ENCODE data around the gene DDX49. TPM values are rescaled to one million over a fixed set of nuclear protein-coding genes. Genes with fewer than 3 reads are reported as not detected.

Gene DDX49
- total and polyA plus RNA-seq, 7 donors: 32.7 to 51.1 (median 38.8) TPM

DNA sequence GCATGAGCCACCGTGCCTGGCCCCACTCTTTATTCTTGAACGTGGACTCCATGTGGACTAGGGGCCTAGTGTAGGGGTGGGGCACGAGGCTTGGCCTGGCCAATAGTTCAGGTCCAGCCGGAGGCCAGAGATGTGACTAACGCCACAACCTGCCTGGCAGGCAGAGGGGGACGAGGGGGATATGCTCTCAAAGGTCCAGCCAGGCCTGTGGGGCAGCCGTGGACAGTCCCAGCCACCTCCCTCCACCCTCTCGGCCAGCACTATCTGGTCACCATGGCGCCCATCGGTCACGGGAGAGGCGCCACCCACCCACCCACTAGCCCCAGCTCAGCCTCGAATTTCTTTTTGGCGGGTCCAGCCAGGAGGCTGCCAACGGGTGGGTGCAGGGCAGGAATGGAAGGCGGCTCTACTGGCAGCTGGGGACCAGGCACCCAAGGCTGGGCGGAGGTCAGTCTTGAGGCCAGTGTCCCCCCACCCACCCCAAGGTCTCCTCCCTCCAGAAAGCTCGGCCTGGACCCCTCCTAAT, 21.4 kb upstream of the DDX49 start:
- peaks cover 9 to 38% (median 19%) of the 10 kb centered on the region in 4 donors for H3K36me3 ChIP-seq
- no peaks in the 10 kb centered on the region for H3K9me3 ChIP-seq
- no peak for DNase-seq
- H3K27me3 ChIP-seq: peaks cover 19 to 50% (median 32%) of the 10 kb centered on the region in 3 donors
- H3K27ac ChIP-seq: no peak overlapping the region
- intact Hi-C loops (cut with DNase I): no loop called here
- 56 to 75% methylated on average over 18 of the region's 18 CpGs for WGBS, 2 donors
- TF ChIP-seq POLR2A (IDR thresholded peaks at IDR 0.05): no peak
- TF ChIP-seq, protein P1, sequence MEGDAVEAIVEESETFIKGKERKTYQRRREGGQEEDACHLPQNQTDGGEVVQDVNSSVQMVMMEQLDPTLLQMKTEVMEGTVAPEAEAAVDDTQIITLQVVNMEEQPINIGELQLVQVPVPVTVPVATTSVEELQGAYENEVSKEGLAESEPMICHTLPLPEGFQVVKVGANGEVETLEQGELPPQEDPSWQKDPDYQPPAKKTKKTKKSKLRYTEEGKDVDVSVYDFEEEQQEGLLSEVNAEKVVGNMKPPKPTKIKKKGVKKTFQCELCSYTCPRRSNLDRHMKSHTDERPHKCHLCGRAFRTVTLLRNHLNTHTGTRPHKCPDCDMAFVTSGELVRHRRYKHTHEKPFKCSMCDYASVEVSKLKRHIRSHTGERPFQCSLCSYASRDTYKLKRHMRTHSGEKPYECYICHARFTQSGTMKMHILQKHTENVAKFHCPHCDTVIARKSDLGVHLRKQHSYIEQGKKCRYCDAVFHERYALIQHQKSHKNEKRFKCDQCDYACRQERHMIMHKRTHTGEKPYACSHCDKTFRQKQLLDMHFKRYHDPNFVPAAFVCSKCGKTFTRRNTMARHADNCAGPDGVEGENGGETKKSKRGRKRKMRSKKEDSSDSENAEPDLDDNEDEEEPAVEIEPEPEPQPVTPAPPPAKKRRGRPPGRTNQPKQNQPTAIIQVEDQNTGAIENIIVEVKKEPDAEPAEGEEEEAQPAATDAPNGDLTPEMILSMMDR (IDR thresholded peaks at IDR 0.05): no peak
- no peak for TF ChIP-seq POLR2AphosphoS5 (IDR thresholded peaks at IDR 0.05)
- no peak for TF ChIP-seq EP300 (IDR thresholded peaks at IDR 0.05)
- no peak overlapping the region for H3K4me3 ChIP-seq
- H3K4me1 ChIP-seq: peaks cover 0 to 27% (median 22%) of the 10 kb centered on the region in 4 donors

DNA sequence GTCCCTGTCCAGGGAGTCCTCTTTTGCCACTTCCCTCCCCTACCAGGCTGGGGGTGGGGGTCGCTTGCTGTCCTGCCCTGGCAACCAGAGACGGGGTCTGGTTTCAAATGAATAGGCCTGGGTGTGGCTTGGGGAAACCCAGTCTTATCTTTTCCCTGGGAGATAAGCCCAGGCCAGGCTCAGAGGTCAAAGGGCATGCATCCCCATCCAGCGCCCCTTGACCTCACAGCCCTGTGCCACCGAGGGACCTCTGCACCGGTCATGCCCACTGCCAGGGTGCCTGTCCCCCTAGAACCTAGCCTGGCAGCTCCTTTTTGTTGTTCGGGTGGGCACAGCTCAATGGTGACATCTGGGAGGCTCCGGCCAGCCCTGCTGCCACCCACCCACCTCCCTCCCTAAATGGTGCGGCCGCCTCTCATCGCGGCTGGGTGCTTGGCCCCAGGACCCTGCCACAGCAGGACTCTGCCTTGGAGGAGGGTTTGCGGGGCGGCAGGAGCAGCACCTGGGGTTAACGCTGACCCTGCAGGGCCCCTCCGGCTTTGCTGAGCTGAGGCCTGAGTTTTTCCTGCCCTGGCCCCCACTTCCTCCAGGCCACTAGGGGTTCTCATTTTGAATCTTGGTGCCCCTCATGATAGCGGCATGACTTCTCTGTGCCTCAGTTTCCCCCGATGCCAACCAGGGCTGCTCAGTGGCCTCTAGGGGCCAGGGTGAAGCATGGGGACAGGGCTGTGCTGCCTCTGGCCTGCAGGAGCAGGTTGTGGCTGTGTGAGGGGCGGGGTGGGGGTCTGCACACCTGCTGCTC, 20.7 kb upstream of the DDX49 start:
- no peak for TF ChIP-seq POLR2AphosphoS5 (IDR thresholded peaks at IDR 0.05)
- TF ChIP-seq, protein P1 (IDR thresholded peaks at IDR 0.05): no peak
- peaks cover 9 to 45% (median 22%) of the 10 kb centered on the region in 4 donors for H3K36me3 ChIP-seq
- no peak overlapping the region for H3K27ac ChIP-seq
- DNase-seq: no peak
- H3K9me3 ChIP-seq: no peaks in the 10 kb centered on the region
- peaks cover 0 to 24% (median 22%) of the 10 kb centered on the region in 4 donors for H3K4me1 ChIP-seq
- no peak overlapping the region for H3K4me3 ChIP-seq
- intact Hi-C loops (cut with DNase I): no loop called here
- 68 to 81% methylated on average over 18 of the region's 18 CpGs for WGBS, 2 donors
- H3K27me3 ChIP-seq: peaks cover 18 to 43% (median 27%) of the 10 kb centered on the region in 3 donors

DNA sequence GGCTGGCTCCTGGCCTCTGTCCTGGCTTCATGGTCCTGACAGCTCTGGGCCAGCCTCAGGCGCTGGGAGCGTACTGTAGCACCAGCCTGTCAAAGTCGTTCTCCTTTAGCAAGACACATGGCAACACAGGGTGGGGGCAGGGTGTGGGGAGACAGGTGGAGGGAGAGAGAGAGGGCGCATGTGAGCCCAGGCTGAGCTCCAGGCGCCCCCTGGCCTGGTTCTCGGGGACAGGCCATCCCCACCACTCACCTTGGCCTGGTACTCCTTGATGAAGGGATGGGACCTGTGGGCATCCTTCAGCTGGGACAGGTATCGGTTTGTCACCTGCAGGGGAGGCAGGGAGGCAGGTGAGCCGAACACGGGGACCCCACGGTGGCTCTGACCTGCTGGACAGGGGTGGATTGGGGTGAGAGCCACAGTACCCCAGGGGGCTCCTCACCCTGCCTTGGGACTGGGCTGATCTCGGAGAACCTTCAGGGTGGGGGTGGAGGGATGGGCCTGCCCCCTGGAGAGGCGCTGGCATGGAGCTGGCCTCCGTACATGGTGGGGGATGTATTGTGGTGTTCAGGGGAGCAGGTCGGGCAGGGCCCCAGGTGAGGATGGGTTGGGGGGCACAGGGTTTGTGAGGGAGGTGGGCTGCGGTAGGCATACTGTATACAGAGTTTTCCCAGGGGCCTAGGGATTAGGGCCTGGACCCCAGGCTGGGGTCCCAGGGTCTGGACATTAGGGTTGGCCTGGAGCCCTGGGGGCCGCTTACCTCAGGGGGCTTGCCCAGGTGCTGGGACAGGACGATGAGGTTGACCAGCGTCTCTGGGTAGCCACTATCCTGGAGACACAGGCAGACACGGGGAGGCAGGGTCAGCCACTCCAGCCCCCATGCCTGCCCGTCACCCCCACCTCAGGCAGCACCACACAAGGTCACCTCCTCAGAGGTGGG, 19.6 kb upstream of the DDX49 start:
- H3K4me1 ChIP-seq: peaks cover 0 to 15% (median 13%) of the 10 kb centered on the region in 4 donors
- no peaks in the 10 kb centered on the region for H3K9me3 ChIP-seq
- TF ChIP-seq POLR2AphosphoS5 (IDR thresholded peaks at IDR 0.05) (no peak), POLR2A (IDR thresholded peaks at IDR 0.05) (no peak), EP300 (IDR thresholded peaks at IDR 0.05) (no peak)
- TF ChIP-seq, protein P1 (IDR thresholded peaks at IDR 0.05): no peak
- H3K36me3 ChIP-seq: peaks cover 9 to 56% (median 26%) of the 10 kb centered on the region in 4 donors
- H3K27me3 ChIP-seq: peaks cover 8 to 32% (median 17%) of the 10 kb centered on the region in 3 donors
- no peak for DNase-seq
- no peak overlapping the region for H3K27ac ChIP-seq
- 90 to 91% methylated on average over 20 of the region's 20 CpGs for WGBS, 2 donors
- no peak overlapping the region for H3K4me3 ChIP-seq
- intact Hi-C loops (cut with DNase I): no loop called here

DNA sequence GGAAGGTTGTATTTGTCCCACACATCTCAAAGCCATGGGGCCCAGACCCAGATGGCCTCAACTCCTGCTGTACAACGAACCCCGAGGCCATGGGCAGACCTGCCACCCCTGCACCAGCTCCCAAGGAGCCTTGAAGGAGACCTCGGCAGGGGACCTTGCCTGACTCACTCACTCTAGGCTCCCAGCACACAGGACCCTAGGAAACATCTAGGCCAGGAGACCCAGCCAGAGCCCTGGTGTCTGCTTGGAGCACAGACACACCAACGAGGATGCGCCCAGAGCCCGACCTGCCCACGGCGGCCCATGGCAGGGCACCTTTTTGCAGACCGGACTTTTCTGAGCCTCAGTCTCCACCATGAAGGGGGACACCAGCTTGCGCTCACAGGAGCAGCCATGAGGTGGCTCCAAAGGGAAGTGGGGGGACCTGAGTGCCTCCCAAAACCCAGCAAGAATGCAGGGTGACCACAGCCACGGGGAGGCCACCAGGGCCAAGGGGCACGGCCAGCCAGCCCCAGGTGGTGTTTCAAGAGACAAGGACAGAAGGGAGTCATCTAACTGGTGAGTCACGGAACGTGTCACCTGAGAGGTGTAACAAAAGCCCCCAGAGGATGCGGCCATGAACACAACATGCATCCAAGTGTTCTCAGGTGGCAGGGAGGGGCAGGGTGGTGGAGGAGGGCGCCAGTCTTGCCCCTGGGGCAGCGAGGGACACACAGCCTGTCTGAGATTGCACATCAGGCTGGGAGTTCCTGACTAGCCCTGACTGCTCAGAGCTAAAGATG, 18.6 kb upstream of the DDX49 start:
- TF ChIP-seq EP300 (IDR thresholded peaks at IDR 0.05) (no peak), POLR2AphosphoS5 (IDR thresholded peaks at IDR 0.05) (no peak)
- TF ChIP-seq, protein P1 (IDR thresholded peaks at IDR 0.05): no peak
- intact Hi-C loops (cut with DNase I): no loop called here
- H3K9me3 ChIP-seq: no peaks in the 10 kb centered on the region
- peaks cover 0 to 6% (median 5%) of the 10 kb centered on the region in 4 donors for H3K4me1 ChIP-seq
- peaks cover 9 to 66% (median 31%) of the 10 kb centered on the region in 4 donors for H3K36me3 ChIP-seq
- WGBS, 2 donors: 87 to 93% methylated on average over 17 of the region's 17 CpGs
- DNase-seq: no peak
- no peak overlapping the region for H3K27ac ChIP-seq
- no peak overlapping the region for H3K4me3 ChIP-seq
- peaks cover 0 to 24% (median 10%) of the 10 kb centered on the region in 3 donors for H3K27me3 ChIP-seq
